SK-N-SH treated with all-trans-retinoic acid at 6 μM for 48 hours (cell line): ENCODE data around the gene TOE1.

ENCODE experiments used
- ARNTL ChIP-seq: fragments of 450-650 bp; formaldehyde crosslinking; IDR thresholded peaks from 2 replicates; pipeline ENCODE4 v1.5.0; 2020; ENCODE audit warnings: low read depth, mild to moderate bottlenecking, moderate library complexity, borderline replicate concordance
- TOX ChIP-seq: fragments of 250-450 bp; sonication (Bioruptor Pico); IDR thresholded peaks from 2 replicates; pipeline ENCODE4 v1.8.0; 2021; ENCODE audit warnings: mild to moderate bottlenecking, moderate library complexity, borderline replicate concordance
- ZFP30 ChIP-seq: fragments of 450-650 bp; formaldehyde crosslinking; IDR thresholded peaks from 2 replicates; pipeline ENCODE4 v1.5.0; 2022; ENCODE audit warnings: mild to moderate bottlenecking, moderate library complexity
- ZNF565 ChIP-seq: fragments of 450-650 bp; formaldehyde crosslinking; conservative IDR thresholded peaks from 2 replicates; pipeline ENCODE4 v1.5.0; 2020; ENCODE audit warnings: low read depth, mild to moderate bottlenecking, moderate library complexity

GRCh38 chr1:45303520-45304310 lies 36.3 kb upstream of the TOE1 start:
- TF ChIP-seq ARNTL (CRISPR knock-in tag) (no peak), TOX (CRISPR knock-in tag) (no peak), ZNF565 (CRISPR knock-in tag) (no peak), ZFP30 (CRISPR knock-in tag) (no peak)
